Activated CD4-positive, alpha-beta T cell treated with anti-CD3 and anti-CD28 coated beads, Interleukin-2, amount 10 ng/mL, durations not matched to agents 7 days and 5 days (primary cell): ENCODE measurements around the gene SLIT1. TPM values are rescaled to one million over a fixed set of nuclear protein-coding genes. Genes with fewer than 3 reads are reported as not detected.

Source experiments
- CTCF ChIA-PET: fragments of 350-600 bp; sonication (Branson Sonifier 250); formaldehyde crosslinking; loops from one replicate; lab custom pipeline; 2021; ENCODE audit warnings: antibody characterized with exemption; lab: Charles Lee
- POLR2A ChIA-PET: fragments of 350-600 bp; sonication (Branson Sonifier 250); formaldehyde crosslinking; loops from one replicate; lab custom pipeline; 2021; ENCODE audit warnings: antibody characterized with exemption; lab: Charles Lee
- DNase-seq: peaks from one replicate; pipeline ENCODE4 v3.0.0-alpha.2; 2020
- H3K27ac Mint-ChIP-seq: one replicate; pipeline ENCODE4 v1.8.0; 2021; ENCODE audit warnings: mild to moderate bottlenecking, moderate library complexity, mixed read lengths
- H3K27me3 Mint-ChIP-seq: one replicate; pipeline ENCODE4 v1.8.0; 2021; ENCODE audit warnings: mixed read lengths
- H3K36me3 Mint-ChIP-seq: one replicate; pipeline ENCODE4 v1.8.0; 2021; ENCODE audit warnings: low read depth, mixed read lengths
- H3K4me1 Mint-ChIP-seq: one replicate; pipeline ENCODE4 v1.8.0; 2021; ENCODE audit warnings: mixed read lengths
- H3K4me3 Mint-ChIP-seq: one replicate; pipeline ENCODE4 v1.8.0; 2021; ENCODE audit warnings: mild to moderate bottlenecking, moderate library complexity, mixed read lengths
- H3K9me3 Mint-ChIP-seq: one replicate; pipeline ENCODE4 v1.8.0; 2021; ENCODE audit warnings: mixed read lengths
- total RNA-seq, 2 experiments: library from RNA; stranded (reverse); gene quantifications; one replicate each; pipeline ENCODE4 v1.2.3, GENCODE V29; 2021

The SLIT1 gene
- total RNA-seq, 2 experiments from 2014 or later: 1.2 to 1.6 TPM

DNA sequence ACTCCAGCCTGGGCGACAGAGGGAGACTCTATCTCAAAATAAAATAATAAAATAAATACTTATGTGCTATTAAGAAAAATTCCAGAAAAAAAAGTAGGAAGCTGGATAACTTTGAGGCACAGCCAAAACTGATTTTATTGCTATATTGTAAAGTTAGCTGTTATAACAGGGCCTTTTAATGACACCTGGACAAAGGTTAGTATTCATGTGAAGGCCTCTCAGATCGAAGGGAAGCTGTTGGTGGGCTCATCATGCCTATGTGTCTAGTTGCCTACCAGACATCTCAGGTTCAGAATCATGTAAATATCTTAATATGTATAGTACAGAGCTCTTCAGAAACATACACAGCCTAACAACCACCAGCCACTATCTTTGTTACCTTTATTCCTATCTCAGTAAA, 210.6 kb downstream of the SLIT1 start:
- Mint-ChIP-seq H3K27me3 (no peaks in the 10 kb centered on the region), H3K9me3 (no peaks in the 10 kb centered on the region), H3K4me3 (no peak overlapping the region), H3K27ac (no peak overlapping the region), H3K4me1 (peaks cover 16% of the 10 kb centered on the region), H3K36me3 (no peaks in the 10 kb centered on the region)
- no peak for DNase-seq
- ChIA-PET CTCF (interaction anchor here (0.6 to 1.8 kb wide), 2 partner anchors 15 to 18 kb away, joined by 4 to 5 read pairs; no protein-coding TSS in a partner anchor), POLR2A (no interaction called here)

DNA sequence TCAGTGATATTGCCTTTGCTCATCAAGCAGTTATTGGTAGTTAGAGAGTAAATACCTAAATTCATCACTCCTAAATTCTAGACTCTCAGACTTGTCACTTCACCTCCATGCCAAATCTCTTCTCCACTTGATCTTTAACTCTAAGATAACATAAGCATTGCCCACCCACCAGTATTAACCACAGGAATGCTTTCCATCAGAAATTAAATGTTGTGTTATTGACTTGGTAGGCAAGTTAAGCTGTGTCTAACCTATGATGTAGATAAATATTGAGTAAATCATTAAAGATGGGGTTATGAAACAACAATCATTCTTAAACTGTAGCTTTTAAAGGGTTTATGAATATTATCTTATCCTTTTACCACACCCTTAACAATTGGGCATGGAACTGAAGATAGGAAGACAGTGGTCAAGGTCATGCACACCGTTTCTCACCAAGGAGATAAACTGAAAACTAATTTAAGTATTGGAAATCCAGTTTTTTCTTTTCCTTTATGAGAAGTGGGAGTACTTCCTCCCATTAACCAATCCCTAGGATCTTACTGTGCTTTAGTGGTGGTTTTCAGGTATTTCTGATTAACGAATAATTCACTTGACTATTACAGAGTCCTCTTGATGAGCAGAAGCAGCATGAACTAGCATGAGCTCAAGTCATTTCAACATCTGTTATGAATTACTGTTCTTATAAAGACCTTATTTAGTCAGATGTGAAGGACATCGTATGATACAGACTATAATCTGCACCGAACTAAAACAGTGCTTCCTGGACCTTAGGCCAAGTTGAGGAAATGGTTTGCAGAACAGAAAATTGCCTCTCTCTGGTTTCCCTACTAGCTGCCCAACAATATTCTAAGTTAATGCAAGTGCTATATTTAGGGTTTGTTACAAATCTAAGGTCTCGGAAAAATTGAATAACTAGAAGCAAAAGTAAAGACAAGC, 211.7 kb downstream of the SLIT1 start:
- POLR2A ChIA-PET: no interaction called here
- H3K27me3 Mint-ChIP-seq: no peaks in the 10 kb centered on the region
- peaks cover 13% of the 10 kb centered on the region for H3K4me1 Mint-ChIP-seq
- no peaks in the 10 kb centered on the region for H3K36me3 Mint-ChIP-seq
- H3K9me3 Mint-ChIP-seq: no peaks in the 10 kb centered on the region
- no peak overlapping the region for H3K27ac Mint-ChIP-seq
- DNase-seq: no peak
- H3K4me3 Mint-ChIP-seq: no peak overlapping the region
- CTCF ChIA-PET: interaction anchor here (0.6 to 1.8 kb wide), 3 partner anchors 14 to 79 kb away, joined by 3 to 5 read pairs (median 4); no protein-coding TSS in a partner anchor

GRCh38 chr10:96972264-96972663, 213.5 kb downstream of the SLIT1 start:
- Mint-ChIP-seq H3K4me3 (no peak overlapping the region), H3K27me3 (no peaks in the 10 kb centered on the region), H3K27ac (no peak overlapping the region), H3K9me3 (no peaks in the 10 kb centered on the region), H3K36me3 (peaks cover 1% of the 10 kb centered on the region), H3K4me1 (no peaks in the 10 kb centered on the region)
- ChIA-PET CTCF (no interaction called here), POLR2A (no interaction called here)
- DNase-seq: no peak

GRCh38 chr10:96971324-96971723, 214.4 kb downstream of the SLIT1 start:
- CTCF ChIA-PET: no interaction called here
- H3K9me3 Mint-ChIP-seq: no peaks in the 10 kb centered on the region
- POLR2A ChIA-PET: no interaction called here
- H3K4me1 Mint-ChIP-seq: no peaks in the 10 kb centered on the region
- peaks cover 1% of the 10 kb centered on the region for H3K36me3 Mint-ChIP-seq
- H3K27ac Mint-ChIP-seq: no peak overlapping the region
- H3K4me3 Mint-ChIP-seq: no peak overlapping the region
- H3K27me3 Mint-ChIP-seq: no peaks in the 10 kb centered on the region
- DNase-seq: no peak

DNA sequence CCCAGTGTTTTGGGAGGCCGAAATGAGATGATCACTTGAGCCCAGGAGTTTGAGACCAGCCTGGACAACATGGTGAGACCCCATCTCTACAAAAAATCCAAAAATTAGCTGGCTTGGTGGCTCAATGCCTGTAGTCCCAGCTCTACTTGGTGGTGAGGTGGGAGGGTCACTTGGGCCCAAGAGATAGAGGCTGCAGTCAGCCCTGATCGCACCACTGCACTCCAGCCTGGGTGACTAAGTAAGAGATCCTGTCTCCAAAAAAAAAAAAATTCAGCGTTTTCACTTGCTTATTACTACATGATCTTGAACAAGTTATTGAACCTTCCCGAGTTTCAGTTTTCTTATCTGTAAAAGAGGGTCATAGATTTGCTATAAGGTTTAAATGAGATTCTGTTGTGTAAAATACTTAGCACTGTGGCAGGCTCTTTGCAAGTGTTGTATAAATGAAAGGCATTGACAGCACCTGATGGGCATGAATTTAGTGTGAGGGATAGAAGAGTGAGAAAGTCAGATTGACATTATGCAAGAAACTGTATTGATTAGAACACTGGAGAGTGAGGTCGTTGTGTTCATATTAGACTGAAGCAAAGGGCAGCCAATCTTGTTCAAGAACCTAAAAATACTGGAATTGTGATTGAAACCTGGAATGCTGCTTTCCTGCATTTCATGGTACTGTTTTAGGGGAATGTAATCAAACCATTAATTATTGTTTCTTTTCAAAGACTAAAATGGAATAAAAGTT, 216.9 kb downstream of the SLIT1 start:
- H3K9me3 Mint-ChIP-seq: no peaks in the 10 kb centered on the region
- H3K27ac Mint-ChIP-seq: no peak overlapping the region
- H3K4me3 Mint-ChIP-seq: no peak overlapping the region
- no peaks in the 10 kb centered on the region for H3K27me3 Mint-ChIP-seq
- no peak for DNase-seq
- ChIA-PET POLR2A (no interaction called here), CTCF (interaction anchor here (1.7 kb wide), 1 partner anchor 12 kb away, joined by 4 read pairs; no protein-coding TSS in a partner anchor)
- peaks cover 1% of the 10 kb centered on the region for H3K36me3 Mint-ChIP-seq
- H3K4me1 Mint-ChIP-seq: no peaks in the 10 kb centered on the region

GRCh38 chr10:96967847-96968246, 217.9 kb downstream of the SLIT1 start:
- Mint-ChIP-seq H3K27me3 (no peaks in the 10 kb centered on the region), H3K27ac (no peak overlapping the region), H3K9me3 (no peaks in the 10 kb centered on the region), H3K36me3 (peaks cover 1% of the 10 kb centered on the region), H3K4me3 (no peak overlapping the region), H3K4me1 (no peaks in the 10 kb centered on the region)
- CTCF ChIA-PET: no interaction called here
- DNase-seq: no peak
- POLR2A ChIA-PET: no interaction called here

DNA sequence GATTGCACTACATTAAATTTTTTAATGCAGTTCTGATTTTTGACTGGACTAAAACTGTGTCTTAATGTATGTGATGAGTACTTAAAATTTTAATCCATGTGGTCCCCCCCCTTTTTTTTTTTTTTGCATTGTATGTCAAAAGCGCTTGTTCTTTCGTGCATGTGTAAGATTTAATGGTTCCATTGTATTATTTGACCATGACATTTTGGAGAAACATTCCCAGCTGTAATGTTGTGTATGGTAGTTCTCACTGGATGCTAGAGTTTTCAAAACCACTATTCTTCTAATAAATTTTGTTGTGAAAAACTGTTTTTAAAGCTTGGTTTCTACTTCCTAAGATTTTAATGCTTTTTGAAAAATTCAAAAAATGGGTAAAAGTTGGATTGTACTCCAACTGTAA, 221.6 kb downstream of the SLIT1 start:
- Mint-ChIP-seq H3K36me3 (peaks cover 1% of the 10 kb centered on the region), H3K9me3 (no peaks in the 10 kb centered on the region), H3K4me3 (no peak overlapping the region), H3K27ac (no peak overlapping the region), H3K27me3 (no peaks in the 10 kb centered on the region), H3K4me1 (no peaks in the 10 kb centered on the region)
- POLR2A ChIA-PET: no interaction called here
- CTCF ChIA-PET: no interaction called here
- no peak for DNase-seq

DNA sequence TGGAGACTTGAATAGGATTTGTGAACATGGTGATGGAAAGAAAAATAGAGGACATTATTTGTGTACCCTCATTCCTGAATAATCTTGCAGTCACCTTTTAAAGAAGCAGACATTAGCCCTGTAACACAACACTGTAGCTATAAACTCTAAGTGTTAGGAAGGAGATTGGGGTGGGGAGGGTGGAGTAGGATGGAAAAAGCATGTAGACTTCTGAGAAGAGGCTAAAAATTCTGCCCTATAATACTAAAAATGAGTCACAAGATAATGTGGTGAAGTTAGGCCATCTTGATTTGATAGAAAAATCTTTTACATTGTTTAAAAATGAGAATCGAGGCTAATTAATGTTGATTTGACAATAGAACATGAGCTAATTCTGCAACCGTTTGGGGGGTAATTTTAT, 224.9 kb downstream of the SLIT1 start:
- Mint-ChIP-seq H3K27me3 (no peaks in the 10 kb centered on the region), H3K9me3 (no peaks in the 10 kb centered on the region), H3K36me3 (peaks cover 3% of the 10 kb centered on the region), H3K4me3 (no peak overlapping the region), H3K27ac (no peak overlapping the region), H3K4me1 (no peaks in the 10 kb centered on the region)
- ChIA-PET POLR2A (no interaction called here), CTCF (no interaction called here)
- no peak for DNase-seq

DNA sequence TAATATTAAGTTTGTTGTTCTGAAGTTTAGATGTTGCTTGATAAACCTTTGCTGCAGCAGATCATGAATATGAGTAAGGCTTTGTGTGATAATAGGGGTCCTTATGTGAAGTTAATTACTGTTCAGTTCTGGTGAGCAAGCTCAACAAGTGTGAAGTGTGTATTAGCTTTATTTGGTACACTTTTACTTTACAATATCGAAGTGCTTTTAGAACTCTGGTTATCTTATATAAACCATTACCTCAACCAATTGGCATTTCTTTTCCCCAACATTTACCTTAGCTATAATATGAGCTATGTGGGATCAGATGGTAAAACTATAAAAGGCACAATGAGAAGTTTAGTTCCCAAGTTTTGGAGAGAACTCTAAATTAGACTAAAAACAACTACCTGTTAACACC, 226.0 kb downstream of the SLIT1 start:
- CTCF ChIA-PET: interaction anchor here (1.1 to 1.6 kb wide), 3 partner anchors 11 to 311 kb away, joined by 3 to 4 read pairs (median 4); no protein-coding TSS in a partner anchor
- POLR2A ChIA-PET: no interaction called here
- Mint-ChIP-seq H3K36me3 (peaks cover 15% of the 10 kb centered on the region), H3K4me1 (no peaks in the 10 kb centered on the region), H3K27me3 (no peaks in the 10 kb centered on the region), H3K27ac (no peak overlapping the region), H3K4me3 (no peak overlapping the region), H3K9me3 (no peaks in the 10 kb centered on the region)
- DNase-seq: no peak

- ChIA-PET CTCF (interaction anchor here (0.7 kb wide), 1 partner anchor 54 kb away, joined by 4 read pairs; no protein-coding TSS in a partner anchor), POLR2A (no interaction called here)
- no peak for DNase-seq
- Mint-ChIP-seq H3K4me1 (no peaks in the 10 kb centered on the region), H3K9me3 (no peaks in the 10 kb centered on the region), H3K27me3 (no peaks in the 10 kb centered on the region), H3K4me3 (no peak overlapping the region), H3K36me3 (peaks cover 21% of the 10 kb centered on the region), H3K27ac (no peak overlapping the region)
These were observed 227.7 kb downstream of the SLIT1 start for GRCh38 chr10:96958071-96958470.

DNA sequence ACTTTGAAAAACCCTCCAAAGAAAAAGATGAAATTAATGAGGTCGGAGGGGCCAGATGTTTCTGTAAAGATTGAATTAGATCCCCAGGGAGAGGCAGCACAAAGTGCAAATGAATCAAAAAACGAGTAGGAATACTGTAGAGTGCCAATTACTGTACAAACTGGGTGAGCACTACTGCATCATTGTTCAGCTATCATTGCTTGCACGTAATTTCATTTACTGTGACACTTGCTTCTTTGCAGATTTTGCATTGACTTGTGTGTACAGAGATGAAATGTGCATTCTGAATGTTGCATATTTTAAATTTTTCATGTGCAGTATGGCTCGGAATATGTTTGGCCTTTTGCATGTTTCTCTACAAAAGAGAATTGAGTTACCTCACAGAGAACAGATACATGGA, 230.0 kb downstream of the SLIT1 start:
- Mint-ChIP-seq H3K4me1 (no peaks in the 10 kb centered on the region), H3K27ac (no peak overlapping the region), H3K4me3 (no peak overlapping the region), H3K9me3 (no peaks in the 10 kb centered on the region), H3K27me3 (no peaks in the 10 kb centered on the region), H3K36me3 (peaks cover 21% of the 10 kb centered on the region)
- POLR2A ChIA-PET: no interaction called here
- no peak for DNase-seq
- CTCF ChIA-PET: no interaction called here

GRCh38 chr10:96951954-96952353, 233.8 kb downstream of the SLIT1 start:
- H3K27me3 Mint-ChIP-seq: no peaks in the 10 kb centered on the region
- H3K4me3 Mint-ChIP-seq: no peak overlapping the region
- ChIA-PET POLR2A (no interaction called here), CTCF (no interaction called here)
- no peaks in the 10 kb centered on the region for H3K9me3 Mint-ChIP-seq
- no peak overlapping the region for H3K27ac Mint-ChIP-seq
- peaks cover 9% of the 10 kb centered on the region for H3K4me1 Mint-ChIP-seq
- H3K36me3 Mint-ChIP-seq: peaks cover 25% of the 10 kb centered on the region
- DNase-seq: no peak
